NCI-H510A treated with DMSO at 0.1 percent for 48 hours (cell line): ENCODE results near the gene ZNF544.
"Not testable (repeated sequence)": the region's sequence is repeated elsewhere in the genome, so short reads cannot be mapped to it uniquely, and the experiment has no call there.

Experiments
- DNase-seq: peaks from one replicate; lab custom pipeline; 2025; lab: John Stamatoyannopoulos, UW

ZNF544 gene

GRCh38 chr19:58258259-58258658 is 29.5 kb downstream of the ZNF544 start:
- DNase-seq = not testable (repeated sequence)

DNA sequence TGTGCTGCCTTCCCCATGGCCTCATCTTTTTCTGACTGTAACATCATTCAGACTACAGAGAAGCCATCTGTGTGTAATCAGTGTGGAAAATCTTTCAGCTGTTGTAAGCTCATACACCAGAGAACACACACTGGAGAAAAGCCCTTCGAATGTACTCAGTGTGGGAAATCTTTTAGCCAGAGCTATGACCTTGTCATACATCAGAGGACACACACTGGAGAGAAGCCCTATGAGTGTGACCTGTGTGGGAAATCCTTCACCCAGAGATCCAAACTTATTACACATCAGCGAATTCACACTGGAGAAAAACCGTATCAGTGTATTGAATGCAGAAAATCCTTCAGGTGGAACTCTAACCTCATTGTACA is 32.9 kb downstream of the ZNF544 start:
- DNase-seq = no peak

- DNase-seq = no peak
Observed at GRCh38 chr19:58261968-58262921, 33.5 kb downstream of the ZNF544 start.

DNA sequence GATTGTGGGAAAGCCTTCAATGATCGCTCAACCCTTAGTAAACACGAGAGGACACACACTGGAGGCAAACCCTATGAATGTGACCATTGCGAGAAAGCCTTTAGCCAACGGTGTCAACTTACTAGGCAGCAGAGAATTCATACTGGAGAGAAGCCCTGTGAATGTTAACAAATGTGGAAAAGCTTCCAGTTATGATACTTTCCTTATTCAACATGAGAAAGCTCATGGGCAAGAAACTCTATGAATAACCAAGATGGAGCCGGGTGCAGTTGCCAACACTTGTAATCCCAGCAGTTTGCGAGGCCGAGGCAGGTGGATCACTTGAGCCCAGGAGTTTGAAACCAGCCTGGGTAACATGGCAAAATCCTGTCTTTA is 34.2 kb downstream of the ZNF544 start:
- DNase-seq = no peak

DNA sequence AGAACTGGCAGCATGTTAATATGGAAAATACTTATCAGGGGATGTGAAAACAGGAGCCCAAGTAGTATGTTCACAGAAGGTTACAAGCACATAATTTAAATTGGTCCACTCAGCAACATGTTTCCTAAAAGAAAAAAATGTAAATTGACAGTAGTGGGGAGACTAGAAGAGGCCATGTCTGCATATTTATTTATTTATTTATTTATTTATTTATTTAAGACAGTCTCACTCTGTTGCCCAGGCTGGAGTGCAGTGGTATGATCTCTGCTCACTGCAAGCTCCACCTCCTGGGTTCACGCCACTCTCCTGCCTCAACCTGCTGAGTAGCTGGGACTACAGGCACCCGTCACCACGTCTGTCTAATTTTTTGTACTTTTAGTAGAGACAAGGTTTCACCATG is 36.4 kb downstream of the ZNF544 start:
- no peak for DNase-seq

DNA sequence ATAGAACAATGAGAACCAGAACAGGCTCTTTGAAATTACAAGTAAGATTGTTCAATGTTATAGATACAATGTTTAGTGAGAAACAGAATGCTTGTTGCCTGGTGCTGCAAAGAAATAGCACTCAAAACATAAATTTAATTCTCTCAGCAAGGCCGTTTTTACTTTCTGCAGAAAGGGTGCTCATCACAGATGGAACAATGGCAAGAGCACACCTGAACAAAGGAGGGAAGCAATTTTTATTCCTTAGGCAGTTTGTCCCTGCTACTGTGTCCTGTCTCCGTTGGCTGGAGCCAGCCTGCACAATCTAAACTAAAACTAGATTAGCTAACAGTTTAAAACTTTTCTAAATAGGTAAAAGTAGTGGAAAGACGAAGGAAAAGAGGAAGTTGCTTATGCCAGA is 39.6 kb downstream of the ZNF544 start:
- no peak for DNase-seq

- no peak for DNase-seq
Observed at GRCh38 chr19:58274771-58275201, 46.1 kb downstream of the ZNF544 start.

DNA sequence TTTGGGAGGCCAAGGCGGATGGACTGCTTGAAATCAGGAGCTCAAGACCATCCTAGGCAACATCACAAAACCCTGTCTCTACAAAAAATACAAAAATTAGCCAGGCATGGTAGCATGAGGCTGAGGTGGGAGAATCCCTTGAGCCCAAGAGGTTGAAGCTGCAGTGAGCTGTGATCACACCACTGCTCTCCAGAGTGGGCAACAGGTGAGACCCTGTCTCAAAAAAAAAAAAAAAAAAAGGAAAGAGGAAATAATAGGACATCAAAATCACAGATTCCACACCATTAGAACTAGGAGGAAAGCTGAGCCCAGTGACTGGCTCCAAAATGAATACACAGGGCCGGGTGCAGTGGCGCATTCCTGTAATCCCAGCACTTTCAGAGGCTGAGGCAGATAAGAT is 46.9 kb downstream of the ZNF544 start:
- DNase-seq = no peak

- DNase-seq = no peak
Observed at GRCh38 chr19:58277197-58277596, 48.5 kb downstream of the ZNF544 start.

GRCh38 chr19:58277748-58278540 is 49.2 kb downstream of the ZNF544 start:
- no peak for DNase-seq

DNA sequence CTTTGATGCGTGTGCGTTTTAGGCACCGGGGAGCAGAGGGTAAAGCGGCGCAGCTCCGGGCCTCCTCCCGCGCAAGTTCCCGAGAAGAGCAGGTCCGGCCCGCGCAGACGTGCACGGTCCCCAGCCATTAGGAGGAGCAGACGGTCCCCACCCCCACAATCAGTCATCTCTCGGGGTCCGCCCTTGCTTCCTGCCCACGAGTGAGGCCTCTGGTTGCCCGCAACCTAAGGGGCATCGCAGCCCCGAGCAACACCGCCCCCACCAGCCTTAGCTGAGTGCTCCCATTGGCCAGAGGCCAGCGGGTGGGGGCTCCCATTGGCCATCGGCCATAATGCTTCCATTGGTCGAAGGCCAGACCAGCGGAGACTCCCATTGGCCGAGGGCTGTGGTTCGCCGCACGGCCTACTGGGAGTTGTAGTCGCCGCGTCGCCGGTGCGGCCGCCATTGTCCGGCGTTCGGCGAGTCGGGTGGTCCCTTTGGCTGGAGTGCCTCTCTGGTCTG is 49.9 kb downstream of the ZNF544 start, which contains the start of gene ZNF8:
Gene ZNF8, plus strand, starts transcription at position 415 of the 501 bp plus-strand sequence. CDS start 127 bp downstream, outside the sequence.
- DNase-seq = peak; percentile 92

DNA sequence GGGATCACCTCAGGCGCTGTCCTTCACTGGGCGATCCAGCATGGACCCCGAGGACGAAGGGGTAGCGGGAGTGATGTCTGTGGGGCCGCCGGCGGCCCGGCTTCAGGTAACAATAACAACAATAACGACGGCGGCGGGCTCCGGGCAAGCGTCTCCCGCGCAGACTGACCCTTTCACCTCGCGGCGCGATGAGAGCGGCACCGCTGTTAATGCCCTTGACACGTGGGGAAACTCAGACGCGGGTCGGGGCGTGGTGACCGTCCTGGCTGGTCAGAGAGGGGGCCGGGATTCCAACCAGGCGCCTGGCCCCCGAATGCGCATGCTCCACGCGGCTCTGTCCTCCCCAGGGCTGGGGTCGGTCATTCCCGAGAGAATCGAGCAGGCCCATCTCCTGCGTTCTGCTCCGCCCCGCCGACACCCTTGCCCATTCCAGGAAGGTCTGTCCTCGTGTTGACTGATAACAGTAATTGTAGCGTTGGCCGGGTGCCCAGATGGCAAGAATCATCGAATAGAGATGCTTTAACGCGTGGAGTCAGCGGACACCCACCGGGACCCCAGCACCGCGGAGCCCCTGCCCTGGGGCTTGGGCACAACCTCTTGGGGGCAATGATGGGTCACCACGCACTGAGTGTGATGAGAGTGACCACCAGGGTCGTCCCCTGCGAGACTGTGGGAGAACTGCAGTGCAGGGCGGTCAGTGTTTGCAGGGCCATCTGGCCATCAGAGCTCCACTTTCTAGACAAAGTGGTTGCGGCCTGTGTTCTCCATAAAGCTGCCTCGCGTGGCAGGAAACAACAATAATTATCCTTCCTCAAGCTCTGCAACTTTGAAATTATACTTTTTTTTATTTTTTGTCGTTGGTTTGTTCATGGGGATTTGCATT is 50.6 kb downstream of the ZNF544 start:
- DNase-seq = peak; percentile 44

DNA sequence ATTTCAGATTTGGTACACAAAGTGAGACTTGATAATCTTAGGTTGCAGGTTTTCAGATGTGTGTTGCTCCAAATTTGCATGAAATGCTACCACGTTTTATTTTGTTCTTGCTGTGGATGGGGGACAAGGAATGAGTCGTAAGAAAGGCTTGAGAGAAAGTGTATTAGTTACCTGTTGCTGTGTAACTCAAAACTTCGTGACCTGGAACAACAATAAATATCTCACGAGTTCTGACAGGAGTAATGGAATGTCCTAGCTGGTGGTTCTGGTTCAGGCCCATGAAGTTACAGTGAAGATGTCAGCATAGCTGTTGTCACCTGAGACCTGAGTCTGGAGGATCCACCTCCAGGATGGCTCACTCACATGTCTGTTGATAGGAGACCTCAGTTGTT is 51.2 kb downstream of the ZNF544 start:
- no peak for DNase-seq

DNA sequence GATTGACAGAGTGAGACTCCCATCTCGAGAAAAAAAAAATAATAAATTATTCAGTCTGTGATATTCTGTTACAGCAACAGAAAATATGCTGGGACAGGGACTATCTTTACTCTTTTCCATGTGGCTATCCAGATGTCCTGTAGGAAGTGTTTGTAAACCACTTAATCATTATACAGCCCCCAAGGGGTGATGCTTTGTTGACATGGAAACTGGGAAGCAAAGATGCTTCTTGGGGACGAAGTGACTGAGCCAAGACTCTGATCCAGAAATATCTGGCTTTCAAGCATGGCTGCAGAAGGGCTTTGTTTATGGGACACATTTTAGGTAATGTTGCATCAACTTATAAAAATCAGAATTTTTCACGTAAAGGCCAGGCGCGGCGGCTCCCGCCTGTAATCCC is 55.5 kb downstream of the ZNF544 start:
- no peak for DNase-seq

DNA sequence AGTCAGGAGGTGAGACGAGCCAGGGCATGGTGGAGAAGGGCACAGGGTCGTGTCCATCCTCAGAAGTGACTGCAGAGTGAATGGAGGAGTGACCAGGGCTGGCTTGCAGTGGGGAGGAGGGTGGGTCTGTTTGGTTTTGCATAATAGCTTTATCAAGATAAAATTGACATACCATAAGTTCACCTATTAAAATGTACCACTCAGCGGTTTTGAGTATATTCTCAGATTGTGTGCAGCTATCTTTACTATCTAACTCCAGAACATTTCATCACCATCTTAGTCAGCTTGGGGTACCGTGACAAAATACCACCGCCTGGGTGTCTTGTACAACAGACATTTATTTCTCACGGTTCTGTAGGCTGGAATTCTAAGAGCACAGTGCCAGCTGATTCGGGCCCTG is 63.2 kb downstream of the ZNF544 start:
- no peak for DNase-seq

DNA sequence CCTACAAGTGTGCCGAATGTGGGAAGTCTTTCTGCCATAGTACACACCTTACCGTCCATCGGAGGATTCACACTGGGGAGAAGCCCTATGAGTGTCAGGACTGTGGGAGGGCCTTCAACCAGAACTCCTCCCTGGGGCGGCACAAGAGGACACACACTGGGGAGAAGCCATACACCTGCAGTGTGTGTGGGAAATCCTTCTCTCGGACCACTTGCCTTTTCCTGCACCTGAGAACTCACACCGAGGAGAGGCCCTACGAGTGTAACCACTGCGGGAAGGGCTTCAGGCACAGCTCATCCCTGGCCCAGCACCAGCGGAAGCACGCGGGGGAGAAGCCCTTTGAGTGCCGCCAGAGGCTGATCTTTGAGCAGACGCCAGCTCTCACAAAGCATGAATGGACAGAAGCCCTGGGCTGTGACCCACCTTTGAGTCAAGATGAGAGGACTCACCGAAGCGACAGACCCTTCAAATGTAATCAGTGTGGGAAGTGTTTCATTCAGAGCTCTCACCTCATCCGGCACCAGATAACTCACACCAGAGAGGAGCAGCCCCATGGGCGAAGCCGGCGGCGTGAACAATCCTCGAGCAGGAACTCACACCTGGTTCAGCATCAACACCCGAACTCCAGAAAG is 66.1 kb downstream of the ZNF544 start:
- no peak for DNase-seq

GRCh38 chr19:58296104-58296503 is 67.4 kb downstream of the ZNF544 start:
- no peak for DNase-seq

- no peak for DNase-seq
Observed at GRCh38 chr19:58300620-58301019, 71.9 kb downstream of the ZNF544 start.

DNA sequence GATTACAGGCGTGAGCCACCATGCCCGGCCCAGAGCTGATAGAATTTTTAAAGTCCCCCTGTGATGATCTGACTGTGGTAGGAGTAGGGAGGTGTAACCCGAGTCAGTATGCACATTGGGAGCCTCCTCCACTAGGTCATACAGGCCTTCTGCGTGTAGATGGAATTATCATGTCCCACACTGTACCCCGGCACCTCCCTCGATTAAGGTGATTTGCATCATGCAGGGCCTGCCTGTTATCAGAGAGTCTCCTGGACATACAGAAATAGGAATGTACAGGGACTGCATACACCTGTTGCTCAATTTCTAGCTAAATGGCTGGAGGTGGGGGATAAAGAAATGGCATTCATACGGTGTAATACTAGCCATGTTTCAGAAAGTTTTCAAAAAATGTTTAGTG is 75.5 kb downstream of the ZNF544 start:
- DNase-seq = no peak

DNA sequence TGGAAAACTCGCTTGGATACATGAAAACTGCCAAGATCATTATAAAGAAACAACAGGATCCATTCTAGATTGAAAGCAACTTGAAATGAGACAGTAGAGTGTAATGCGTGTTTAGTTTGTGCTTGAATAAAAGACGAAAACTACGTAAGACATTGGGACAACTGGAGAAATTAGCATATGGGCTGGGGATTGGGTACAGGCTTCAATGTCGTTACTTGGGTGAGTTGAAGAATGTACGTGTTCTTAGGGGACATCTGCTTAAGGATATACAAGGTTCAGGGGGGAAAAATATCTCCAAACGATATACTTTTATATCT is 76.0 kb downstream of the ZNF544 start:
- peak; percentile 85 for DNase-seq
